Hepatocyte (in vitro differentiated cells): Measurements from ENCODE around the gene CREBBP.

Source experiments
- CTCF ChIP-seq: fragments of 200-600 bp; sonication (generic); IDR thresholded peaks from 2 replicates; pipeline ENCODE4 v1.5.1; 2016; ENCODE audit warnings: antibody characterized with exemption, mild to moderate bottlenecking; ENCODE audit not compliant: poor library complexity
- EZH2 ChIP-seq: fragments of 200-600 bp; sonication (generic); IDR thresholded peaks from 2 replicates; pipeline ENCODE4 v1.6.1; 2016; ENCODE audit warnings: antibody characterized with exemption, mild to moderate bottlenecking, borderline replicate concordance
- EZH2phosphoT487 ChIP-seq: fragments of 200-600 bp; sonication (generic); IDR thresholded peaks from one replicate; pipeline ENCODE4 v1.6.1; 2018; ENCODE audit warnings: antibody characterized with exemption, mild to moderate bottlenecking, low read depth, moderate library complexity; ENCODE audit not compliant: unreplicated experiment, severe bottlenecking

DNA sequence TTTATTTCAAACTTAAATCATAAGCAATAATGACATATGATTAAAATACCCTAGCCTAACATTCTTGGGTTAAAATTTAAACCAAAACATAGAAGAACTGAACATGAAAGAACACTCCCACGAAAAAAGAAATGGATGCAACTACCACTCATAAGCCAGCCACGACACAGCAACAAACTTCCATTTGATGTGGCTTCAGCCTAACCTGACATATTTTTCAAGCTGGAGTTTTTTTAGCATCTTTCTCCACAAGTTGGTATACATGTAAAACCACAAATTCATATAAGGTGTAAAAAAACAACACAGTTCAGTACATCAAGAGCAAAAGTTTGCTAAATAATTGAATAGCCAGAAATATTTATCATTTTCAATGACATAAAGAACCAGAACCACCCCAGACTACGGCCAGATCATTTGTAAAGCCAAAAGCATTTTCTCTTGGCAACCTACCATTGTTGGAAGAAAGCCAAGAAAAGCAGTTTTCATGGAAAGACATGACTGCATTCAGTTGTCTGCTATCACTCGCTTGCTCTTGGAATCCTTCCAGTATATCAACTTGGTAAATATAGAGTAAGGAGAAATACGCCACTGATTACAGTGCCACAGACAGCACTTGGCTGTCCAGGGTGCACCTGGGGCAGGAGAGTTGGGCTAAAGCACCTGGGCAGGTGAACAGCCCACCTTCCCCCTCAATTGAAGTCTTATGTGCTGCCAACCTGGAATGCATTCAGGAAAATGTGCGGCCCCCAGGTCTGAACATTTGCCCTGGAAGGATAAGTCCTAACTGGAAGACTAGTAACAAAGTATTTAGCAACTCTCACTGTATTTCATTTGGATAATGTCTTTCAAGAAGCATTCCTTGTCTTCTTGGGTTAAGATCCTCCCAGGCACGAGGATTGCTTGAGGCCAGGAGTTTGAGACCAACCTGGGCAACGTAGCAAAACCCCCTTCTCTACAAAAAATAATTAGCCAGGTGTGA, 60.5 kb downstream of the CREBBP start:
- TF ChIP-seq CTCF (no peak), EZH2 (no peak), EZH2phosphoT487 (no peak)
